Erythroblast (primary cell): ENCODE data around the gene TNRC6B.

ENCODE experiments used
- GATA1 ChIP-seq: IDR thresholded peaks from 2 replicates; pipeline ENCODE4 v1.6.1; 2011; ENCODE audit warnings: low read depth, mild to moderate bottlenecking, control low read depth, low read length, moderate library complexity
- POLR2A ChIP-seq: IDR thresholded peaks from 2 replicates; pipeline ENCODE4 v1.6.1; 2011; ENCODE audit warnings: mild to moderate bottlenecking, low read length

DNA sequence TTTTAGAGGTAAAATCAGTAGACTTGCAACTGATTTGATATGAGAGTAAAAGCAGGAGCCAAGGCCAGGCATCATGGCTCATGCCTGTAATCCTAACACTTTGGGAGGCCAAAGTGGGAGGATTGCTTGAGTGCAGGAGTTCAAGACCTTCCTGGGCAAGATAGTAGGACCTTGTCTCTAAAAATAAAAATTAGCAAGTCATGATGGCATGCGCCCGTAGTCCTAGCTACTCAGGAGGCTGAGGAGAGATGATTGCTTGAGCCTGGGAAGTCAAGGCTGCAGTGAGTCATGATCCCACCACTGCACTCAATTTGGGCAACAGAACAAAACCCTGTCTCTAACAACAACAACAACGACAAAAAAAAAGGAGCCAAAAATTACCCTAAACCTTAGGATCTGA lies 206.2 kb downstream of the TNRC6B start:
- TF ChIP-seq POLR2A (no peak), GATA1 (no peak)
